Psoas muscle (tissue), 8 donors: ENCODE measurements around the gene CENPP. TPM values are rescaled to one million over a fixed set of nuclear protein-coding genes. Genes with fewer than 3 reads are reported as not detected.

ENCODE experiments used
- ATAC-seq, 4 donors: fragments of 200-7000 bp; cut with Tn5 transposase; one replicate each; pipeline ENCODE4 v1.9.1; 2020; ENCODE audit warnings: moderate library complexity in 3 of 4, mild to moderate bottlenecking in 2 of 4
- DNase-seq, 2 donors: peaks; one replicate each; pipeline ENCODE4 v3.0.0-alpha.2; 2020
- H3K27ac ChIP-seq: fragments of 200-600 bp; one replicate; pipeline ENCODE4 v1.8.0; 2022
- H3K27me3 ChIP-seq, 3 donors: fragments of 200-600 bp in 1 of 3; one replicate each; pipeline versions ENCODE4 v1.6.1 to v1.8.0; 2013 to 2022; ENCODE audit warnings: low read length in 2 of 3, mild to moderate bottlenecking in 2 of 3, moderate library complexity in 1 of 3; ENCODE audit not compliant: insufficient read depth in 3 of 3
- H3K36me3 ChIP-seq, 2 donors: fragments of 200-600 bp in 1 of 2; one replicate each; pipeline versions ENCODE4 v1.6.1 to v1.8.0; 2013 to 2022; ENCODE audit warnings: low read depth in 1 of 2, mild to moderate bottlenecking in 1 of 2, moderate library complexity in 1 of 2; ENCODE audit not compliant: insufficient read depth in 1 of 2
- H3K4me1 ChIP-seq: fragments of 200-600 bp; one replicate; pipeline ENCODE4 v1.8.0; 2022
- H3K4me3 ChIP-seq: fragments of 200-600 bp; one replicate; pipeline ENCODE4 v1.8.0; 2022; ENCODE audit warnings: mild to moderate bottlenecking
- H3K9me3 ChIP-seq: fragments of 200-600 bp; one replicate; pipeline ENCODE4 v1.8.0; 2022
- WGBS, 3 donors: extraction: QIAGEN DNeasy Blood & Tissue Kit; methylation state at CpG; one replicate each; pipeline versions ENCODE4 v1.1.6 to v1.1.7; 2013; 5-methylcytosine and 5-hydroxymethylcytosine counted together
- intact Hi-C, 2 donors: fragments of 100-400 bp; cut with DNase I; formaldehyde crosslinking; loops; one replicate each; pipeline versions ENCODE4 v1.11.0 to v1.14.2; 2022
- polyA plus RNA-seq, 3 donors: library from polyadenylated mRNA; stranded (reverse); fragments of 200-250 nt; gene quantifications; one replicate each; pipeline ENCODE4 v1.2.3, GENCODE V29; 2013
- total RNA-seq, 4 donors: library from RNA; stranded (reverse); fragmentation: NEBNext Ultra II Directional in 2 of 4; extraction: Animal tissue kit (Norgen Biotek cat#: 25700) in 2 of 4; gene quantifications; one replicate each; pipeline versions ENCODE4 v1.2.1 to v1.2.4, GENCODE V29; 2021 to 2023
- TF ChIP-seq, protein P1 (sequence below): fragments of 200-600 bp; IDR thresholded peaks from one replicate; pipeline ENCODE4 v1.8.0; 2022; ENCODE audit warnings: antibody characterized with exemption
- donor health status: healthy with polysubstance abuse.
- donor health status: DM: no; HTN: no; CAD: no; lungs with moderate emphysema.
- donor health status: Bipolar disorder and iron deficiency.
- donor health status: healthy.
- donor health status: DM: yes; HTN: yes; CAD: no.
- donor health status: DM: no; HTN: no; CAD: no.
- donor health status: DM: no; HTN: no; CAD: no.
- donor health status: DM: yes; HTN: yes; CAD: no.

CENPP gene
- total and polyA plus RNA-seq, 7 donors: 1.8 to 15.7 (median 6.4) TPM

DNA sequence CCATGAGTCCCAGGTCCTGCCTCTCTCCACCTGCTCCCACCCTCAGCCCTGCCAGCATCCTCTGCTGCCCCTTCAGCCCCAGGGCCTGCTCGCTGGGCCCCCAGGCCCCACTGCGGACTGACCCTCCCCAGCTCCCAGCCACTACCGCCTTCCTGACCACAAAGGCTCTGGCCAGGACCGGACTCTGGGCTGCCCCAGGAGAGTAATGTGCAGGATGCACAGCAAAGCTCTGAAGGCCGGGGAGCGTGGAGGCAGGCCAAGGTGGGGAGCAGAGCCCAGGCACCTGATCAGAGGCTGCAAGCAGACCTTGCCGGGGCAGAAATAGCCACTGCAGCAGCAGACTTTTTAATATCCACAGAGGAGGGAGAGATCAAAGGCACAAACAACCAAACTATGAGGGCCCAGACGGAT lies 316.3 kb downstream of the CENPP start:
- 78 to 86% (median 85%) methylated on average over 8 of the region's 8 CpGs for WGBS, 3 donors
- H3K36me3 ChIP-seq: peaks cover 6 to 100% of the 10 kb centered on the region in 2 donors
- H3K4me3 ChIP-seq: no peak overlapping the region
- H3K27ac ChIP-seq: no peak overlapping the region
- no peaks in the 10 kb centered on the region for H3K4me1 ChIP-seq
- no peaks in the 10 kb centered on the region for H3K9me3 ChIP-seq
- H3K27me3 ChIP-seq: no peaks in the 10 kb centered on the region
- intact Hi-C loops: no loop called here
- no peak for ATAC-seq
- no peak for DNase-seq
- TF ChIP-seq, protein P1, sequence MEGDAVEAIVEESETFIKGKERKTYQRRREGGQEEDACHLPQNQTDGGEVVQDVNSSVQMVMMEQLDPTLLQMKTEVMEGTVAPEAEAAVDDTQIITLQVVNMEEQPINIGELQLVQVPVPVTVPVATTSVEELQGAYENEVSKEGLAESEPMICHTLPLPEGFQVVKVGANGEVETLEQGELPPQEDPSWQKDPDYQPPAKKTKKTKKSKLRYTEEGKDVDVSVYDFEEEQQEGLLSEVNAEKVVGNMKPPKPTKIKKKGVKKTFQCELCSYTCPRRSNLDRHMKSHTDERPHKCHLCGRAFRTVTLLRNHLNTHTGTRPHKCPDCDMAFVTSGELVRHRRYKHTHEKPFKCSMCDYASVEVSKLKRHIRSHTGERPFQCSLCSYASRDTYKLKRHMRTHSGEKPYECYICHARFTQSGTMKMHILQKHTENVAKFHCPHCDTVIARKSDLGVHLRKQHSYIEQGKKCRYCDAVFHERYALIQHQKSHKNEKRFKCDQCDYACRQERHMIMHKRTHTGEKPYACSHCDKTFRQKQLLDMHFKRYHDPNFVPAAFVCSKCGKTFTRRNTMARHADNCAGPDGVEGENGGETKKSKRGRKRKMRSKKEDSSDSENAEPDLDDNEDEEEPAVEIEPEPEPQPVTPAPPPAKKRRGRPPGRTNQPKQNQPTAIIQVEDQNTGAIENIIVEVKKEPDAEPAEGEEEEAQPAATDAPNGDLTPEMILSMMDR: no peak

DNA sequence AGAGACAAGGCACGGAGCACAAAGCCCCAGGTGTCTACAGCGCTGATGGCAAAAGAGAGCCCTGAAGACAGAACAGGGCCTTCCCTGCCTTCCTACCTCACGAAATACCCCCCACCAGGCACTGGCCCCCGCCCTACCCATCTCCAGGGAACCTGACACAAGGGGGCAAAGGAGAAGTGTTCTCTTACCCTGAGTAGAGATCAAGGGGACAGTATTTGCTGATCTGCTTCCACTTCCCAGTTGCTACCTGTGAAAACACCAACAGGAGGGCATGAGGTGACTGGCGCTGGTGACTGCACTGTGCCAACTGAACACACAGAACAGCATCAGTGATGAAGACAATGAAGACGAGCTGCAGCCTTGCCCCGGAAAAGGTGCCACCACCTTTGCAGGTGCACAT lies 316.8 kb downstream of the CENPP start:
- intact Hi-C loops: no loop called here

DNA sequence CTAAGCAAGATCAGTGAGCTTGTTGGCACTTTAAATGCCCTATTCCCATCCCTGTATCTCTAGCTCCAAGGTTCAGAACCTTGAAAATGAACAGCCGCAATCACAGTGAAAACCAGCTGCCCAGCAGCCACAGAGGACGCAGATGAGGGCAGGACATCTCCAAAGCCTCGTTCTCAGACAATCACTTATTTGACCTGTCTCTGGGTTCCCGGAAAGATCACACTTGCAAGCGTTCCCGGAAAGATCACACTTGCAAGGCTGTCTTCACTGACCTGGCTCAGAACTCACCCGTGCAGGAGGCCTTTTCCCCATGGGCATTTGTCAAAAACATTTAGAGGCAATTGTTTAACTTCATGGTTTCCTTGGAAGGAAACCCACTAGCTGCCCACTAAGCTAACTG lies 318.5 kb downstream of the CENPP start:
- no peaks in the 10 kb centered on the region for H3K4me1 ChIP-seq
- WGBS, 3 donors: 87 to 92% (median 90%) methylated on average over 7 of the region's 7 CpGs
- no peak overlapping the region for H3K4me3 ChIP-seq
- DNase-seq: no peak
- intact Hi-C loops: no loop called here
- TF ChIP-seq, protein P1: no peak
- no peaks in the 10 kb centered on the region for H3K27me3 ChIP-seq
- no peak overlapping the region for H3K27ac ChIP-seq
- ATAC-seq: no peak
- H3K36me3 ChIP-seq: peaks cover 2 to 100% of the 10 kb centered on the region in 2 donors
- no peaks in the 10 kb centered on the region for H3K9me3 ChIP-seq

More for the DNA sequence above, 316.8 kb downstream of the CENPP start:
- H3K4me1 ChIP-seq: no peaks in the 10 kb centered on the region
- DNase-seq (no peak), ATAC-seq (no peak)
- no peak overlapping the region for H3K27ac ChIP-seq
- H3K27me3 ChIP-seq: no peaks in the 10 kb centered on the region
- H3K9me3 ChIP-seq: no peaks in the 10 kb centered on the region
- peaks cover 2 to 100% of the 10 kb centered on the region in 2 donors for H3K36me3 ChIP-seq
- 96 to 97% (median 96%) methylated on average over 7 of the region's 7 CpGs for WGBS, 3 donors
- TF ChIP-seq, protein P1: no peak
- no peak overlapping the region for H3K4me3 ChIP-seq

DNA sequence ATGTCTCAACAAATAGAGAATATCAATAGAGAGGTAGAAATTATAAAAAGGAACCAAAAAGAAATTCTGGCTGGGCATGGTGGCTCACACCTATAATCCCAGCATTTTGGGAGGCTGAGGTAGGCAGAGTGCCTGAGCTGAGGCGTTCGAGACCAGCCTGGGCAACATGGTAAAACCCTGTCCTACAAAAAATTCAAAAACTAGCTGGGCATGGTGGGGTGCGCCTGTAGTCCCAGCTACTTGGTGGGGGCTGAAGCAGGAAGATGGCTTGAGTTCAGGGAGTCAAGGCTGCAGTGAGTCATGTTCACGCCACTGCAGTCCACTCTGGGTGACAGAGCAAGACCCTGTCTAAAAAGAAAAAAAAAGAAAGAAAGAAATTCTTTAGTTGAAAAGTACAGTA lies 319.3 kb downstream of the CENPP start:
- 98 to 99% (median 98%) methylated on average over 4 of the region's 4 CpGs for WGBS, 3 donors

More for the DNA sequence above, 319.3 kb downstream of the CENPP start:
- no peaks in the 10 kb centered on the region for H3K9me3 ChIP-seq
- no peaks in the 10 kb centered on the region for H3K27me3 ChIP-seq
- H3K4me1 ChIP-seq: no peaks in the 10 kb centered on the region
- TF ChIP-seq, protein P1: no peak
- no peak overlapping the region for H3K27ac ChIP-seq
- intact Hi-C loops: no loop called here
- DNase-seq (no peak), ATAC-seq (no peak)
- no peak overlapping the region for H3K4me3 ChIP-seq
- H3K36me3 ChIP-seq: peaks cover 2 to 99% of the 10 kb centered on the region in 2 donors
